Natural killer cell (primary cell): ENCODE measurements around the gene CAMK2D. TPM values are rescaled to one million over a fixed set of nuclear protein-coding genes. Genes with fewer than 3 reads are reported as not detected.
A peak's percentile ranks its signal among the peaks of the same experiment; 100 is the strongest.

Experiments used
- ATAC-seq, 3 donors: fragments of 150-1000 bp in 2 of 3; fragments of 200-7000 bp in 1 of 3; cut with Tn5 transposase; 1 replicate in 1 of 3; 2 replicates in 2 of 3; pipeline ENCODE4 v1.10.0; 2021; ENCODE audit warnings: mild to moderate bottlenecking in 2 of 3, moderate library complexity in 2 of 3
- DNase-seq, 2 donors: peaks; one replicate each; pipeline versions ENCODE4 v3.0.0 to v3.0.0-alpha.2; 2013 to 2021; ENCODE audit warnings: mixed read lengths in 1 of 2
- H3K27ac ChIP-seq: one replicate; pipeline ENCODE4 v1.5.1; 2013; ENCODE audit warnings: mild to moderate bottlenecking, low read length
- H3K27me3 ChIP-seq: one replicate; pipeline ENCODE4 v1.6.1; 2013; ENCODE audit warnings: low read length; ENCODE audit not compliant: control insufficient read depth, insufficient read depth
- H3K36me3 ChIP-seq: one replicate; pipeline ENCODE4 v1.6.1; 2013; ENCODE audit warnings: low read length; ENCODE audit not compliant: control insufficient read depth, insufficient read depth
- H3K4me1 ChIP-seq: one replicate; pipeline ENCODE4 v1.6.1; 2013; ENCODE audit warnings: low read length; ENCODE audit not compliant: control insufficient read depth, insufficient read depth
- H3K4me3 ChIP-seq: one replicate; pipeline ENCODE4 v1.5.1; 2013; ENCODE audit warnings: low read length
- H3K9me3 ChIP-seq: one replicate; pipeline ENCODE4 v1.6.1; 2013; ENCODE audit warnings: low read length; ENCODE audit not compliant: control insufficient read depth, insufficient read depth
- H3K27ac Mint-ChIP-seq, 2 donors: one replicate each; pipeline ENCODE4 v1.8.0; 2022; ENCODE audit warnings: mild to moderate bottlenecking in 2 of 2, mixed read lengths in 2 of 2, moderate library complexity in 1 of 2
- H3K27me3 Mint-ChIP-seq, 2 donors: one replicate each; pipeline ENCODE4 v1.8.0; 2022; ENCODE audit warnings: low read depth in 2 of 2, mixed read lengths in 2 of 2
- H3K36me3 Mint-ChIP-seq: one replicate; pipeline ENCODE4 v1.8.0; 2022; ENCODE audit warnings: mixed read lengths
- H3K4me1 Mint-ChIP-seq, 2 donors: one replicate each; pipeline ENCODE4 v1.8.0; 2022; ENCODE audit warnings: mixed read lengths in 2 of 2
- H3K4me3 Mint-ChIP-seq: one replicate; pipeline ENCODE4 v1.8.0; 2022; ENCODE audit warnings: mild to moderate bottlenecking, moderate library complexity, mixed read lengths
- H3K9me3 Mint-ChIP-seq, 2 donors: one replicate each; pipeline ENCODE4 v1.8.0; 2022; ENCODE audit warnings: mixed read lengths in 2 of 2
- CTCF ChIP-seq: fragments of 200-600 bp; IDR thresholded peaks from one replicate; pipeline ENCODE4 v1.8.0; 2022; ENCODE audit warnings: antibody characterized with exemption
- WGBS: methylation state at CpG from one replicate; pipeline ENCODE4 v1.1.7; 2013; ENCODE audit warnings: missing lambda C conversion rate; ENCODE audit not compliant: insufficient coverage; 5-methylcytosine and 5-hydroxymethylcytosine counted together
- intact Hi-C: fragments of 100-400 bp; cut with micrococcal nuclease; formaldehyde crosslinking; loops from one replicate; pipeline ENCODE4 v1.14.2; 2022
- total RNA-seq, 4 donors: library from RNA; stranded (reverse); fragments of 120-200 nt in 1 of 4; gene quantifications; one replicate each; pipeline versions ENCODE4 v1.2.3 to v1.2.4, GENCODE V29; 2013 to 2022

The CAMK2D gene
- total RNA-seq, 3 donors from 2014 or later (not counting 1 experiment from before 2014, with no cell fraction given): 31.6 to 40.1 (median 34.5) TPM

GRCh38 chr4:113745711-113746110 is 15.8 kb downstream of the CAMK2D start:
- no peaks in the 10 kb centered on the region for H3K4me1 ChIP-seq
- no peak overlapping the region for H3K4me3 ChIP-seq
- H3K9me3 ChIP-seq: no peaks in the 10 kb centered on the region
- Mint-ChIP-seq H3K36me3 (no peaks in the 10 kb centered on the region), H3K4me1 (peaks cover 16 to 17% of the 10 kb centered on the region in 2 donors), H3K9me3 (no peaks in the 10 kb centered on the region), H3K27me3 (no peaks in the 10 kb centered on the region), H3K27ac (no peak overlapping the region), H3K4me3 (no peak overlapping the region)
- no peaks in the 10 kb centered on the region for H3K27me3 ChIP-seq
- no peak for ATAC-seq
- intact Hi-C loops: loop anchor here (2.0 kb wide), 1 partner anchor 15 kb away; the partner anchor contains the start of gene CAMK2D
- no peak for DNase-seq
- no peak for TF ChIP-seq CTCF
- 97% methylated on average over 2 of the region's 2 CpGs for WGBS
- H3K27ac ChIP-seq: no peak overlapping the region
- peaks cover 4% of the 10 kb centered on the region for H3K36me3 ChIP-seq

GRCh38 chr4:113744667-113745240 is 16.8 kb downstream of the CAMK2D start:
- DNase-seq (no peak), ATAC-seq (no peak)
- Mint-ChIP-seq H3K27me3 (no peaks in the 10 kb centered on the region), H3K36me3 (no peaks in the 10 kb centered on the region), H3K9me3 (no peaks in the 10 kb centered on the region), H3K4me3 (no peak overlapping the region), H3K4me1 (peaks cover 16 to 24% of the 10 kb centered on the region in 2 donors), H3K27ac (no peak overlapping the region)
- H3K4me3 ChIP-seq: no peak overlapping the region
- 89% methylated on average over 4 of the region's 4 CpGs for WGBS
- no peaks in the 10 kb centered on the region for H3K4me1 ChIP-seq
- no peaks in the 10 kb centered on the region for H3K9me3 ChIP-seq
- H3K36me3 ChIP-seq: peaks cover 4% of the 10 kb centered on the region
- H3K27me3 ChIP-seq: no peaks in the 10 kb centered on the region
- TF ChIP-seq CTCF: no peak
- intact Hi-C loops: loop anchor here (2.0 kb wide), 1 partner anchor 16 kb away; the partner anchor contains the start of gene CAMK2D
- H3K27ac ChIP-seq: no peak overlapping the region

- no peaks in the 10 kb centered on the region for H3K27me3 ChIP-seq
- H3K36me3 ChIP-seq: peaks cover 4% of the 10 kb centered on the region
- no peak overlapping the region for H3K4me3 ChIP-seq
- no peaks in the 10 kb centered on the region for H3K36me3 Mint-ChIP-seq
- H3K9me3 ChIP-seq: no peaks in the 10 kb centered on the region
- no peak for TF ChIP-seq CTCF
- WGBS: 98% methylated on average over 6 of the region's 6 CpGs
- ATAC-seq (no peak), DNase-seq (no peak)
- H3K9me3 Mint-ChIP-seq: no peaks in the 10 kb centered on the region
- no peaks in the 10 kb centered on the region for H3K27me3 Mint-ChIP-seq
- peaks cover 22 to 33% of the 10 kb centered on the region in 2 donors for H3K4me1 Mint-ChIP-seq
- H3K27ac Mint-ChIP-seq: no peak overlapping the region
- no peak overlapping the region for H3K4me3 Mint-ChIP-seq
- H3K4me1 ChIP-seq: no peaks in the 10 kb centered on the region
- H3K27ac ChIP-seq: no peak overlapping the region
- intact Hi-C loops: loop anchor here (2.0 kb wide), 1 partner anchor 17 kb away; the partner anchor contains the start of gene CAMK2D
Measured at GRCh38 chr4:113743690-113744089, 17.8 kb downstream of the CAMK2D start.

GRCh38 chr4:113742643-113743042 is 18.9 kb downstream of the CAMK2D start:
- no CpG with 5 or more reads among the region's 2 CpGs for WGBS
- TF ChIP-seq CTCF: no peak
- H3K27ac ChIP-seq: no peak overlapping the region
- peak overlapping the region in 1 of 2 donors; percentile 14 for H3K27ac Mint-ChIP-seq
- no peak overlapping the region for H3K4me3 Mint-ChIP-seq
- H3K27me3 ChIP-seq: no peaks in the 10 kb centered on the region
- intact Hi-C loops: no loop called here
- DNase-seq (no peak), ATAC-seq (no peak)
- H3K4me1 ChIP-seq: no peaks in the 10 kb centered on the region
- no peaks in the 10 kb centered on the region for H3K36me3 Mint-ChIP-seq
- H3K36me3 ChIP-seq: peaks cover 4% of the 10 kb centered on the region
- H3K27me3 Mint-ChIP-seq: no peaks in the 10 kb centered on the region
- H3K9me3 ChIP-seq: no peaks in the 10 kb centered on the region
- peaks cover 22 to 36% of the 10 kb centered on the region in 2 donors for H3K4me1 Mint-ChIP-seq
- no peaks in the 10 kb centered on the region for H3K9me3 Mint-ChIP-seq
- H3K4me3 ChIP-seq: no peak overlapping the region
